HG03060 (cell line): ENCODE results near the gene CYP24A1.

Experiments used
- ATAC-seq: cut with Tn5 transposase; IDR thresholded peaks from one replicate; pipeline ENCODE4 v1.9.1; 2021; ENCODE audit warnings: low read depth, moderate number of reproducible peaks; ENCODE audit not compliant: unreplicated experiment

The CYP24A1 gene

DNA sequence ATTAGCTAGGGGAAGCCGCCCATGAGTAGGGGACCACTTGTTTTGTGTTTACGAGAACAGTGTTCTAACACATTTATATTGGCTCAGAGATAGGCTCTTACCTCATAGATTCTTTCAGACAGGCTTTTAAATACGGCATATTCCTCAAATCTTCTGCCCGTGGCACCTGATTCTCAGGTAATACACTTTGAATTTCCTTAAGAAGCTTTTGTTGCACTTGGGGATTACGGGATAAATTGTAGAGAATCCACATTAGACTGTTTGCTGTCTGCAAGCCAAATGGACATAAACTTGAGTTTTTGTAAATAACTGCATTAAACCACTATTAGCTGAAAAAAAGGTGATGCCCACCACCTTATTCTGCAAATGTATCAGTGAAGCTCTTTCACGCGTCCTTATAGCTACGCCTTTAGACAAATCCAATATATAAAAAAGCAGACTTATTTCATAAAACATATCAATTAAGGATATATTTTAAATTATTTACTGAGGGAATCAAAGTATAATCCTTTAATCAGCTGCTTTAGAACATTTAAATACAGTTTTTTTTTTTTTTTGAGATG is 14.8 kb downstream of the CYP24A1 start:
- ATAC-seq, result no peak

DNA sequence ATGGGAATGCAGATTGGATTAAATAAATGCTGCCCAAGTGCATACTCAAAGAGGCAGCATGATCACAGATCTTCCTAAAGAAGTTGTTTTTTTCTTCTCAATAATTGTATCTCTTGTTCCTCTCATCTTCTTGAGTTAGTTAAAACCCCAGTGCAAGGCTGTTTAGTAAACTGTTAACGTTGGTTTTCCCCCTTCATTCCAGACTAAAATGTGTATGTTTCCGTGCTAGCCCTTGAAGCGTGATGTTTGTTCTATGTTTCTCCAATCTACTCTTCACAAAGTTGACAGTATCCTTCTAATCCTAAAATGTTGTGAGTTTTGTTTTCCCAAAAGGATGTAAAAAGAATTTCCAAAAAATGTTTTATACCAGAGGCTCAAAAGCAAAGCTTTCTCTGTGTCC is 15.6 kb downstream of the CYP24A1 start:
- no peak for ATAC-seq

DNA sequence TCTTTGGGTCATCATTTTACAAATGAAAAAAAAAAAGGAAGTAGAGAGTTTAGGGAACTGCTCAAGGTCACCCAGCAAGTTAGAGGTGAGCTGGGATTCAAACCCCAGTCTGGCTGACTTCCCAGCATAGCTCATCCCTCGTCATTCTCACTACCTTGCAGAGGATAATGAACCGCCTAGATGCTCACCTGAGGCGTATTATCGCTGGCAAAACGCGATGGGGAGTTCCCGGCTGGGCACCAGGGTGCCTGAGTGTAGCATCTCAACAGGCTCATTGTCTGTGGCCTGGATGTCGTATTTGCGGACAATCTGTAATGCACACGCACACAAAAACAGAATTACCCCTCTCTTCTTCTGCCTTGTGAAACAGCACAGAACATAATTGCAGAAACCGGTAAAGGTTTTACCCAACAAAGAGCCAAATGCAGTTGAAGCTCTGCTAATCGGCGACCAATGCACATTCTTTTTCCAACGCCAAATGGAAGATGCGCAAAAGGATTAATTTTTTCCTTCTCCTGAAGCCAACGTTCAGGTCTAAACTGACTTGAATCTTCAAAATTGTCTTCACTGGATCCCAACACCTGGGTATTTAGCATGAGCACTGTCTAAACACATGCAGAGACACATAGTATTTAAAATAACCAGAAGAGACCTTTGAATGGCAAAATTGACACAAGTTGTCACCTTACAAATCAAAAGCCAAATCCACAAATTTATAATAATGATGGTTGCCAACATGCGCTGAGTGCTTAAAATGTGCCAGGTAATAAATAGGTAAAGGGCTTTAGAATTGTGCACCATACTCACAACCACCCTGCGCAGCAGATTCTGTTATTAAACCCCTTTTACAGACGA is 16.6 kb downstream of the CYP24A1 start:
- ATAC-seq, result no peak

DNA sequence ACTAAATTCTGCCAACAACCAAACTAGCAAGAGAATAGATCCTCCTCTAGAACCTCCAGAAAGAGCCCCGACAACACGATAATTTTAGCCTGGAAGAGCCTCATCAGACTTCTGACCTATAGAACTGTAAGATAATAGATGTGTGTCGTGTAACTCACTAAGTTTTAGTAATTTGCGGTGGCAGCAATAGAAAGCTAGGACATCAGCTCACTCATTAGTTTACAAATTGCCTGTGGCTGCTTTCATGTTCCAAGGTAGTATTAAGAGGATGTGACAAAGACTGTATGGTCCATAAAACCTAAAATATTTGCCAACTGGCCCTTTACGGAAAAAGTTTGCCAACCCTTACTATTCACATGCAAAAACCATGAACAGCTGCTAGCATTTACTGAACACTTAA is 17.3 kb downstream of the CYP24A1 start:
- ATAC-seq, result no peak

DNA sequence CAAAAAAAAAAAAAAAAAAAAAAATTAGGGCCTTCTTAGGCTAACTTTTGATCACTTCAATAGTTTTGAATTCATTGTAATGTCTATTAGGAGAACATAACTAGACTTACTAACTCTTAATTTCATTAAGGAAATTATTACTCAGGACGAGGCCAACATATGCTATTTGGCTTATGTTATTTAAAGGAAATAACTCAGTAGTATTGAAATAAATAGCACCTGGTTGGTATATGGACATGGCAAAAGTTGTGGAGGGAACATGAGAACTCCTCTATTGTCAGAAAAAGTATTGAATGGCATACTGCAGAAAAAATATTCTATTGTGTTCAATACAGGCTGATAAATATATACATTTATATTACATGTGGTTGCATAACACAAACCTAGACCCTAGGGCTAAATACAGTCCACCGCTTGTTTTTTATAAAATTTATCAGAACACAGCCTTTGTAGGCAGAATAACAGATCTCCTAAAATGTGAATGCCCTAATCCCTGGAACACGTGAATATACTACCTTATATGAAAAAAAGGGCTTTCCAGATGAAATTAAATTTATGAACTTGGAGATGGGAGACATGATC is 18.0 kb downstream of the CYP24A1 start:
- no peak for ATAC-seq

DNA sequence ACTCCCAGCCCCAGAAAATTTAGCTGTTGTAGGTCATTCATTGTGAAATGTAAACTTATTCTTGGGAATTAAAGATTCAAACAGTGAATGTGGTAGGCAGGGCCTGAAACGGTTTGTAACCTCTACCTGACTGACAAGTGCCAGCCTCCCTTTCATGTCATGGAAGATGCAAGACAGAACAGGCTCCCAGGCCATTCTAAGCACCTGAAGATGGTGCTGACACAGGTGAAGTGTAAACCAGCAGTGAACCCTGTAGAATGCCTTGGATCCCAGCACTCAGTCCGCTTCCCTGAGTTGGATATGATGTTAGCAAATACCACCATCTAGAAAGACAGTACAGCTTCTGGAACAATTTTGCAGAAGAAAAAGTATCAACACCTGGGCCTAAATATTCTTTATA is 19.3 kb downstream of the CYP24A1 start:
- ATAC-seq, result no peak

DNA sequence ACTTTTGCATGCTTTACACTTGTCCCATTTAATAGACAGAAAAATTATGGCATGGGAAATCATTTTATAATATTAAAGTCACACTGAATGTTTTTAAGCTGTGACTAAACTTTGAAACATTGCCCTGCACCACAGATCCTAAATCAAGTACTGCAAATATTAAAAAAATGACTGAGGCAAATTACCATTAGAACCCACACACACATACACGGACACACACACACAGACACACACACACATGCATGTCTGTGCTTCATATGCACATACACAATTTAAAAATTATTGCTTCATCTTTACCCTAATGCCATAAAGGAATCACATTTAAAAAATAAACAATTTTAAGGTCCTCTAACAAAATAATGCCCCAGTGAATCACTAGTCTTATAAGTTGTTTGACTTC is 19.9 kb downstream of the CYP24A1 start:
- no peak for ATAC-seq

DNA sequence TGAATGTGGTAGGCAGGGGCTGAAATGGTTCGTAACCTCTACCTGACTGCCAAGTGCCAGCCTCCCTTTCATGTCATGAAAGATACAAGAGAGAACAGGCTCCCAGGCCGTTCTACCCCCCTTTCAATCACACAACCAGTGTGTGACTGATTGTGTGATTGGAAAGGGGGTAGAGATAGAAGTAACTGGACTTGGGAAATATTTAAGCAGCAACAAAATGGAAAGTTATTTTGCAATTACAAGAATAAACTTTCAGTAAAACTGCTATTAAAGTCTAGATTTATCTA is 20.8 kb downstream of the CYP24A1 start:
- no peak for ATAC-seq

DNA sequence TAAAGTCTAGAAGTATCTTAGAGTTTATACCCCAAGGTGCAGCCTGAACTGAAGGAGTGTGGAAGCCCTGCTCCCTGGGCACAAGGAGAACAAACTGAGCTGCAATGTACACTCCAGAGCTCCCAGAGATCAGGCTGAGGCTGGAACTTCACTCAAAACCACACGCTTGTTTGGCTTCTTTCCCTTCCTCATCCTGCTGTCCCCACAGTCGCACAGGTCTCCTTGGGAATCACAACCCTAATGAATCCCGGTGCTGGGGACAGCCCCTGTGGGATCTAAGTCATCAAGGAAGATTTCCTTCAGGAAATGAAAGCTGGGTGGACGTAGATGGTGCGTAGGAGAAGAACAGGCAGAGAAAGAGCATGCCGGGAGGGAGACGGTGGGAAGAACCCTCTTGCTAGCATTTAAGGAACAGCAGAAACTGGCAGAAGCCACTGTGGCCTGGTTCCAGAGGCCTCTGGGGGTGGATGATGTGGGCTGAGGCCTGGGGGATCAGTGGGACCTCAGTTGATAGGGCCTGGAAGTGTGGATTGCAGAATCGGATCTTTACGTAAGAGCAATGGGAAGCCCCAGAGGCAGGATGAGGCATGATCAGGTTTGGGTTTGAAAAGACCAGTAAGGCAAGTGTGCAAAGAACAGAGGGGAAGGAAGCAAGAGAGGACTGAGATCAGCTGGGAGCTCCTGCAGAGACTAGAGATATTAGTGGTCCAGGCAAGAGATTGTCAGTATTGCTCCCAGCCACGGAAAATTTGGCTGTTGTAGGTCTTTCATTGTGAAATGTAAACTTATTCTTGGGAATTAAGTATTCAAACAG is 21.4 kb downstream of the CYP24A1 start:
- ATAC-seq, result no peak

DNA sequence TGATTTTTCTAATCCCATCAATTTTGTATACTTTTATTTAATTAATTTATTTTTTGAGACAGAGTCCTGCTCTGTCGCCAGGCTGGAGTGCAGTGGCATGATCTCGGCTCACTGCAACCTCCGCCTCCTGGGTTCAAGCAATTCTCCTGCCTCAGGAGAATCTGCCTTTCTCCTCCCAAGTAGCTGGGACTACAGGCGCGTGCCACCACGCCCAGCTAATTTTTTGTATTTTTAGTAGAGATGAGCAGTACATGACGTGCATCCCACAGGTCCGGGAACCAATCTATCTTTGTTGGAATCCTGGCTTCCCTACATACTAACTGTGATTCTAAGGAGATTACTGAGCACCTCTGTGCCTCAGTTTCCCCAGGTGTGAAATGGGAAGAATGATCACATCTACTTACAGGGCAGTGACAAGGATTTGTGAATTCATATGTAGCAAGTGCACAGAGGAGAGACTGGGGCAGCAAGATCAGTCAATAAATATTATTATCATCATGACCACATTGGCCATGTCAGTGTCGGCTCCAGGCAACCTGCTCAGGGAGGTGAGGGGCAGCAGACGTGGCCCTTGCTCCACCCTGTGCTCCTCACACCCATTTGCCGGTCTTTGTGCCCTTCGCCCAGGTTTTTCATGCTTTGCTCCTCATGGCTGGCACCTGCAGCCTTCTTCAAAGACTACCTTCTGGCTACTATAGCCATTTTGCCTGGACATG is 22.1 kb downstream of the CYP24A1 start:
- ATAC-seq, result no peak

DNA sequence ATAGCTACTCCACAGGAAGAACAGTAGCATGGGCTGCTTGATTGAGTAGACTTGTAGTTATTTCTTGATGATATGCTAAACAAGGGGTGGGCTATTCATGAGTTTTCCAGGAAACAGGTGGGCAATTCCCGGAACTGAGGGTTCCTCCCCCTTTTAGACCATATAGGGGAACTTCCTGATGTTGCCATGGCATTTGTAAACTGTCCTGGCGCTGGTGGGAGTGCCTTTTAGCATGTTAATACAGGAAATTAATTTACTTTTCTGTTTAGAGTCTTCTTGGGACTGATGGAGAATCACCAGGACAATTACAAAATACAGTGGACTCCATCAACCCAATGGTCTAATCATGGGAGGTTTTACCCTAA is 22.7 kb downstream of the CYP24A1 start:
- no peak for ATAC-seq

DNA sequence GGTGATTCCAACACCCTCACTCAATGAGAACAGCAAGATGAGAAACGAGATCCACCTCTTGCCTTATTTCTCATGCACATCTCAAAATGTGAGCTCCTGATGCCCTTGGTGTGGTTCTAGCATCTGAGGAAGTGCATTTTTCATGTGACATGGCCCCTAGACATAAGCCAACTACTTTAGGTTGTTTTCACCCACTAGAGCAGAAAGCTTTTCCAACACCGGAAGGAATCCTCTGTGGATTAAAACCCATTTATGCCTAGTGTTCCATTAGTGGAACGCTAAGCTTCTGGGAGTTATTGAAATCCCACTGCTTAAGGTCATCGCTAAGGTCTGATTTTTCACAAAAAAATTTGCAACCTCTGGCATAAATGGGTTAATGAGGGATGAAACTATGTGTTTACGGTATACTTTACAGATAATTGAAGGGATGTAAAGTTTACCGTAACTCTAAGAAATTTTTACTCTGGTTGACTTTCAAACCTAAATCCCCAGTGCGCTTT is 24.0 kb downstream of the CYP24A1 start:
- no peak for ATAC-seq

DNA sequence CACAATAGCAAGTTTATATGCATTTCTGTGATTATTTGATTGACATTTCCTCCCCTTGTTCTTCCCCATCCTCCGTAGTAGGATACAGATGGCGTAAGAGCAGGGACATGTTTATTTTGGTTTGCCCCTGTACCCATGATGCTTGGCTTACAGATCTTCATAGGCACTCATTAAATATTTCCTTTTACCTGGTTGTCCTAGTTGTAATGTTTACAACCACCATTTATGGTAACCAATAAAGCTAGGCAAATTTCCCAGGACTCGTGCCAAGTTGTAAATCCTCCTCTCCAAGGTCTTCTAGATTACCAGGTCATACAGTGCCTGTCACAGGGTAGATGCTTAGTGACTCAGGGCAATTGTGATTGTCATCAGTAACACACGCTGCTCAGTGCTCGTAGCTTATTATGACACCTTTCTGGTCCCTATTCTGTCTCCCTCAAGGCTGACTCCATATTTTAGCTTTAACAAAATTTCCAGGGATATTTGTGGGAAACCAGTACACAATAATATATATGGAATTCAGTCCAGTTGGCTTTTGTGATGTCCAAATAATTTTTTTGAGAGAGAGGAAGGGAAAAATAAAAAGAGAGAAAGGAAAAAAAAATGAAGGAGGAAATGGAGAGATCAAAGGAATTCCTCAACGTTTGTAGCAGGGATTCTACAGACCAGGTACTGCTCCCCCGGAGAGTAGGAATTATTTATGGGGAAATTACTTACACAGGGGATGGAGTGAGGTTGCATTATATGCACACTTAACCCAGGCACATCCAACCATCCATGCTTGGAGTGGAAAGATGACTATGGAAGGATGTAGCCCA is 24.6 kb downstream of the CYP24A1 start:
- ATAC-seq, result no peak

DNA sequence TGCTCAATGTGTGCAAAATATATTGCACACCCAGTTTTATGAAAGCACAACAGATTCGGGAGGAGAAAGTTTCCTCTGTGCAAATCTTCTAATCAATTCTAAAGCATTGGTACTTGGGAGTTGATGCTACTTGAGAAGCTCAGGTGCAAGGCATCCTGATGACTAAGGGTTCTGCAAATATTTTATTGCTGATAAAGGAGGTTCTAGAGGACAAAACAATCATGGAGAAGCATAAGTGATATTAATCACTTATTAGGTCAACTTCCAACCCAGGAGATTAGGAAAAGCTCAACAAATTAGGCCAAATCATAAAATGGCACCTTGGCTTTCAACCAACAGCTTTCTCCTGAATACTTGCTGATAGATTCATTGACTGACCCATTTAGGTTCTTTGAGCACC is 27.1 kb downstream of the CYP24A1 start:
- no peak for ATAC-seq

DNA sequence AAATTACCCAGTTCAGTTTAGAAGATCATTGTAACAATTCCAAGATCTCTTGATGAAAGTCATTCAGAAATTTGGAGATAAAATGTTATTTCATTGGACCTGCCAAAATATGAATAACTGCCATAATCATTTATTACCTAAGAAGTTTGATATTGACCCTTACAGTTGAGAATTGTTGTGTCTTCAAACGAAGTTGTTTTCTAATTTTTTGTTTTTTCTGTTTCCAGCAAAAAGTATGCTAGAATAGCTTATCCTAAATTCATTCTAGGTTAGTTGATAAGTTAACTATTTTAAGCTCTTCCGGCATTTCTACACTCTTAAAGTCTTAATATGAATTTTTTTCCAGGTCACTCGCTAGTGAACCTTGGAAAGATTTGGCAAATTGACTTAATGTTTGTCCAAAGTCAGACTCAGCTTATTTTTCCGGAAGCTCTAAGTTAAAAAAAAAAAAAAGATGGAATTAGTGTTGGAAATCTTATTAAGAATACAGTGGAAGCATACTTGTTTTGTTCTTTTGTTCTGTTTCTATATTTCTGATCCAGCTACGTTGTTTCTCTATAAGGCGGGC is 28.9 kb downstream of the CYP24A1 start:
- no peak for ATAC-seq

DNA sequence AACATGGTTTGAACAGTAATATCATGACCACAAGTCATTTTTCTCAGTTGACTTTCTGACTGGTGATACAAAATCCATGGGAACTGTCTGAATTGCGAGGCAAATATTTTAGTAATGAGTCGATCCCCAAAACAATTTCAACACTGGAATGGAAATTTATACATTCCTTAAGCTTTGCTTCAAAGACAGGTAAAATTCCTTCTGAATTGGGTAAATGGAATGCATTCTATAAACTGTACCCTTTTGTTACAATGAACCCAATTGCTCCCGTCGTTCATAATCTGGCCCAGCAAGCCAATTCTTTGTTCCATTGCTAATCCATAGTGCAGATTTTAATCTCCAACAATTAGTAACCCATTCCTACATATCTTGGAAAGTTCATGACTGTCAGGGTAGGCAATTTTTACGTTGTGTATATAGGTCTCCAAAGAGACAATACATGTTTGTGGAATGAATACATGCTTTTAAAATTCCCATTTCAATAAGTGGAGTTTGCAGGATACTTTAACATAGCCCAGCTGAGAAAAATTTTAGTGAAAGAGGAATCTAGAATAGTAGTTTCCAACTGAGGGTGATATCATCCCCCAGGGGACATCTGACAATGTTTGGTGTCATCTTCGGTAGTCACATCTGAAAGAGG is 32.7 kb downstream of the CYP24A1 start:
- no peak for ATAC-seq

DNA sequence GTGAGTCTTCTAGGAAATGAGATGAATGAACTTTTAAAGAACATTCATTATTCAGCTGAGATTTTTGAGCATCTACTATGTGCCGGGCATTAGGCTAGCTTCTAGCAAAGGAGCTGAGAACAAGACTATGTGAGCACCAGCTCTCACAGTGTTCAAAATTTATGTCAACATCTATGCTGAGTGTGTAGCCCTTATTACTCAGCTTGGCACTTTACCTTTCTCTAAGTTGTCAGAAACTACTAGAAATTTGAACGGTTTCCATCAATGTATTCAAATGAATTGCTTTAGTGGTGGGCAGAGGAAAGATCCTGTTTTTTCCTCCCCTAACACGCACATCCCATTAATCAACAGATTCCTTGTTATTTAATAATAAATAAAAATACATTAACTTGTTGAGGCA is 33.3 kb downstream of the CYP24A1 start:
- no peak for ATAC-seq

DNA sequence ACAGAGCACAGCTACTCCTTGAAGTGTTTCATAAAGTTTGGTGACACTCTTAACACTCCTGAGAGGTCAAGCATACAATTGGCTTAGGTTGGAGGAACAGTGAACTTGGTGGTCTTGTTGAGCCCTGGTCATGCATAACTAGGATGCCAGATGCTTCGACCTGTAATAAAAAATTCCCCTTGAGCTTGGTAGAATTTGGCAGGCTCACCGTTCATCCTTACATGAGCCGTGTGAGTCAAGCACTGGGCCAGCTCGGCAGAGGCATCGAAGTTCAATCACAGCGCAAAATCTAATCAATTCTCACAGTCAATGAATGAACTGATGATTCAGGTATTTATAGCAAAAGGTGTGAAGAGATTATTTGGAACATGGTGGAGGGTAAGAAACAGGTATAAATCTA is 33.7 kb downstream of the CYP24A1 start:
- ATAC-seq, result no peak

DNA sequence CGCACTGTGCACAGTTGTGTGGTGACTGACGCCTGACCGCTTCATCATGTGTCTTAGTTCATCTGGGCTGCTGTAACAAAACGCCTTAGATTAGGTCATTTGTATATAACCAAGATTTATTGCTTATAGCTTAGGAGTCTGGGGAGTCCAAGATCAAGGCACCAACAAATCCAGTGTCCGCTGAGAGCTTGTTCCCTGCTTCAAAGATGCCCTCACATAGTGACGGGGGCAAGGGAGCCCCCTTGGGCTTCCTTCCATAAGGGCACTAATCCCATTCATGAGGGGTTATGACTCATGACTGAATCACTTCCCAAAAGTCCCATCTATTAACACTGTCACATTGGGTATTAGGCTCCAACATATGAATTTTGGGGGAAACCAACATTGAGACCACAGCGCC is 34.6 kb downstream of the CYP24A1 start:
- no peak for ATAC-seq
